H9 (cell line): ENCODE measurements around the gene OGA. TPM values are rescaled to one million over a fixed set of nuclear protein-coding genes. Genes with fewer than 3 reads are reported as not detected.
A peak's percentile ranks its signal among the peaks of the same experiment; 100 is the strongest.

Experiments
- DNase-seq: peaks from one replicate; pipeline ENCODE4 v3.0.0-alpha.2; 2017
- H2AFZ ChIP-seq: one replicate; pipeline ENCODE4 v1.6.1; 2013; ENCODE audit warnings: mild to moderate bottlenecking, low read length, control low read depth, moderate library complexity
- H2AK5ac ChIP-seq: 2 replicates; pipeline ENCODE4 v1.6.1; 2013; ENCODE audit warnings: low read length, control low read depth, mixed read lengths; ENCODE audit not compliant: insufficient read length
- H2BK120ac ChIP-seq: one replicate; pipeline ENCODE4 v1.6.1; 2013; ENCODE audit warnings: low read depth, mild to moderate bottlenecking, low read length, control low read depth, inconsistent platforms; ENCODE audit not compliant: poor library complexity, severe bottlenecking
- H2BK12ac ChIP-seq: 2 replicates; pipeline ENCODE4 v1.6.1; 2013; ENCODE audit warnings: low read length, control low read depth, mixed read lengths, low read depth; ENCODE audit not compliant: insufficient read length
- H2BK15ac ChIP-seq: 2 replicates; pipeline ENCODE4 v1.6.1; 2013; ENCODE audit warnings: low read depth, low read length, control low read depth
- H2BK20ac ChIP-seq: one replicate; pipeline ENCODE4 v1.6.1; 2013; ENCODE audit warnings: low read depth, mild to moderate bottlenecking, low read length, control low read depth, inconsistent platforms; ENCODE audit not compliant: poor library complexity, severe bottlenecking
- H2BK5ac ChIP-seq: 2 replicates; pipeline ENCODE4 v1.6.1; 2013; ENCODE audit warnings: low read length, control low read depth, mixed read lengths; ENCODE audit not compliant: insufficient read length
- H3K14ac ChIP-seq: 2 replicates; pipeline ENCODE4 v1.6.1; 2013; ENCODE audit warnings: low read length, control low read depth; ENCODE audit not compliant: insufficient read depth
- H3K18ac ChIP-seq: 2 replicates; pipeline ENCODE4 v1.6.1; 2013; ENCODE audit warnings: low read depth, mild to moderate bottlenecking, mixed read lengths, low read length, control low read depth; ENCODE audit not compliant: insufficient read length
- H3K23ac ChIP-seq: 2 replicates; pipeline ENCODE4 v1.6.1; 2013; ENCODE audit warnings: low read length, control low read depth, mixed read lengths, low read depth; ENCODE audit not compliant: insufficient read length
- H3K23me2 ChIP-seq: 2 replicates; pipeline ENCODE4 v1.6.1; 2013; ENCODE audit warnings: low read depth, mild to moderate bottlenecking, mixed read lengths, low read length, control low read depth; ENCODE audit not compliant: insufficient read length, poor library complexity, severe bottlenecking
- H3K27ac ChIP-seq: 2 replicates; pipeline ENCODE4 v1.5.1; 2013; ENCODE audit warnings: low read length, control low read depth, mixed read lengths, low read depth; ENCODE audit not compliant: insufficient read length
- H3K27me3 ChIP-seq: 2 replicates; pipeline ENCODE4 v1.6.1; 2013; ENCODE audit warnings: low read length, control low read depth, inconsistent platforms; ENCODE audit not compliant: insufficient read depth
- H3K4ac ChIP-seq: 2 replicates; pipeline ENCODE4 v1.6.1; 2013; ENCODE audit warnings: low read depth, mild to moderate bottlenecking, control low read depth, inconsistent platforms, low read length, moderate library complexity
- H3K4me1 ChIP-seq: 2 replicates; pipeline ENCODE4 v1.6.1; 2013; ENCODE audit warnings: low read length, control low read depth, inconsistent platforms; ENCODE audit not compliant: insufficient read depth
- H3K4me2 ChIP-seq: 2 replicates; pipeline ENCODE4 v1.6.1; 2013; ENCODE audit warnings: low read length, control low read depth, mixed read lengths; ENCODE audit not compliant: insufficient read length, insufficient read depth
- H3K56ac ChIP-seq: 2 replicates; pipeline ENCODE4 v1.6.1; 2013; ENCODE audit warnings: low read depth, mild to moderate bottlenecking, mixed read lengths, low read length, control low read depth; ENCODE audit not compliant: insufficient read length
- H3K79me1 ChIP-seq: 2 replicates; pipeline ENCODE4 v1.6.1; 2013; ENCODE audit warnings: low read depth, mild to moderate bottlenecking, moderate library complexity, low read length, control low read depth, inconsistent platforms; ENCODE audit not compliant: insufficient read depth, poor library complexity, severe bottlenecking
- H3K79me2 ChIP-seq: 2 replicates; pipeline ENCODE4 v1.6.1; 2013; ENCODE audit warnings: low read length, control low read depth, inconsistent platforms; ENCODE audit not compliant: insufficient read depth
- H3K9ac ChIP-seq: 2 replicates; pipeline ENCODE4 v1.6.1; 2013; ENCODE audit warnings: low read length, control low read depth, mixed read lengths; ENCODE audit not compliant: insufficient read length; ENCODE audit errors: extremely low read depth
- H3K9me3 ChIP-seq: one replicate; pipeline ENCODE4 v1.6.1; 2013; ENCODE audit warnings: low read depth, low read length, inconsistent platforms; ENCODE audit not compliant: control insufficient read depth
- H3T11ph ChIP-seq: one replicate; pipeline ENCODE4 v1.6.1; 2013; ENCODE audit warnings: mild to moderate bottlenecking, low read length, control low read depth, inconsistent platforms
- H4K20me1 ChIP-seq: one replicate; pipeline ENCODE4 v1.6.1; 2013; ENCODE audit not compliant: control insufficient read depth, insufficient read length, insufficient read depth
- H4K5ac ChIP-seq: 2 replicates; pipeline ENCODE4 v1.6.1; 2013; ENCODE audit warnings: low read depth, mild to moderate bottlenecking, mixed read lengths, low read length, control low read depth; ENCODE audit not compliant: insufficient read length
- H4K8ac ChIP-seq: replicated peaks from 2 replicates; pipeline ENCODE4 v1.6.1; 2013; ENCODE audit warnings: low read length, control low read depth, mixed read lengths, low read depth; ENCODE audit not compliant: insufficient read length
- H4K91ac ChIP-seq: 2 replicates; pipeline ENCODE4 v1.6.1; 2013; ENCODE audit warnings: low read depth, mild to moderate bottlenecking, moderate library complexity, mixed read lengths, low read length, control low read depth; ENCODE audit not compliant: insufficient read length
- H3K27ac Mint-ChIP-seq, 3 experiments: 2 replicates in 2 of 3; 3 replicates in 1 of 3; pipeline ENCODE4 v1.8.0; 2020 to 2021; ENCODE audit warnings: mixed read lengths in 3 of 3, mild to moderate bottlenecking in 1 of 3, moderate library complexity in 1 of 3
- H3K27me3 Mint-ChIP-seq: 2 replicates; pipeline ENCODE4 v1.8.0; 2021; ENCODE audit warnings: low read depth, mild to moderate bottlenecking, moderate library complexity, mixed read lengths
- H3K36me3 Mint-ChIP-seq, 3 experiments: 2 replicates in 2 of 3; 3 replicates in 1 of 3; pipeline ENCODE4 v1.8.0; 2020 to 2021; ENCODE audit warnings: low read depth in 3 of 3, mixed read lengths in 3 of 3; ENCODE audit not compliant: insufficient read depth in 1 of 3
- H3K4me1 Mint-ChIP-seq, 2 experiments: 2 replicates each; pipeline ENCODE4 v1.8.0; 2020; ENCODE audit warnings: mixed read lengths in 2 of 2
- H3K4me3 Mint-ChIP-seq, 2 experiments: 2 replicates in 1 of 2; 3 replicates in 1 of 2; pipeline ENCODE4 v1.8.0; 2020 to 2021; ENCODE audit warnings: mild to moderate bottlenecking in 2 of 2, mixed read lengths in 2 of 2, moderate library complexity in 1 of 2
- H3K9me3 Mint-ChIP-seq, 2 experiments: 2 replicates in 1 of 2; 3 replicates in 1 of 2; pipeline ENCODE4 v1.8.0; 2020; ENCODE audit warnings: mild to moderate bottlenecking in 2 of 2, mixed read lengths in 2 of 2, moderate library complexity in 1 of 2
- CTCF ChIP-seq: fragments of 200-600 bp; sonication (generic); conservative IDR thresholded peaks from 3 replicates; pipeline ENCODE4 v1.8.0; 2021; ENCODE audit warnings: antibody characterized with exemption, mild to moderate bottlenecking
- WGBS: extraction: QIAGEN DNeasy Blood & Tissue Kit; methylation state at CpG from one replicate; pipeline ENCODE4 v1.1.7; 2013; ENCODE audit warnings: missing lambda C conversion rate, low lambda C conversion rate, mixed read lengths; ENCODE audit not compliant: insufficient read length; ENCODE audit errors: extremely low coverage; 5-methylcytosine and 5-hydroxymethylcytosine counted together
- total RNA-seq: library from RNA; stranded (reverse); gene quantifications from 2 replicates; pipeline ENCODE4 v1.2.1, GENCODE V29; 2021

The OGA gene
- total RNA-seq, 1 experiment from 2014 or later, result 125 TPM

GRCh38 chr10:101830322-101831168, 12.3 kb upstream of the OGA start:
- Histone ChIP-seq H4K8ac (no peak overlapping the region), H3K4me1 (peaks cover 6% of the 10 kb centered on the region; the same call in 1 of the 2 replicates), H2AFZ (no peak overlapping the region), H3K18ac (no peak overlapping the region), H2BK120ac (no peak overlapping the region), H3K27me3 (no peaks in the 10 kb centered on the region), H3K27ac (no peak overlapping the region), H3K9me3 (no peaks in the 10 kb centered on the region), H3K4ac (no peak overlapping the region), H2AK5ac (no peak overlapping the region), H3T11ph (no peak overlapping the region), H3K56ac (no peak overlapping the region), H2BK20ac (no peak overlapping the region), H4K20me1 (peaks cover 3% of the 10 kb centered on the region), H3K4me2 (peak overlapping the region; percentile 94), H3K23ac (no peak overlapping the region), H2BK5ac (no peak overlapping the region), H4K5ac (no peak overlapping the region), H2BK15ac (no peak overlapping the region), H3K79me1 (no peaks in the 10 kb centered on the region), H4K91ac (no peak overlapping the region), H3K23me2 (peaks cover 19% of the 10 kb centered on the region), H2BK12ac (no peak overlapping the region), H3K14ac (no peak overlapping the region), H3K79me2 (no peaks in the 10 kb centered on the region), H3K9ac (peak overlapping the region; percentile 15)
- H3K36me3 Mint-ChIP-seq, result peaks cover 3 to 9% (median 6%) of the 10 kb centered on the region in 3 experiments; a peak in 6 of 7 replicates
- no peak for TF ChIP-seq CTCF
- DNase-seq, result peak; percentile 86
- WGBS, result no CpG with 5 or more reads among the region's 56 CpGs
- peaks cover 18 to 32% of the 10 kb centered on the region in 2 experiments for H3K4me1 Mint-ChIP-seq
- H3K27ac Mint-ChIP-seq, result peak overlapping the region in 2 of 3 experiments; percentile 87 to 89; a peak in 5 of 7 replicates
- H3K27me3 Mint-ChIP-seq, result peaks cover 10% of the 10 kb centered on the region
- H3K4me3 Mint-ChIP-seq, result peak overlapping the region; percentile 64 to 85
- no peaks in the 10 kb centered on the region for H3K9me3 Mint-ChIP-seq
